Endothelial cell of umbilical vein (primary cell): ENCODE measurements around the gene ARHGEF25. TPM values are rescaled to one million over a fixed set of nuclear protein-coding genes. Genes with fewer than 3 reads are reported as not detected.
"Not testable (repeated sequence)": the region's sequence is repeated elsewhere in the genome, so short reads cannot be mapped to it uniquely, and the experiment has no call there.

Source experiments
- BruUV-seq: library from RNA; stranded (reverse); fragments of 400-500 nt; replicated peaks from 2 replicates; lab custom pipeline; 2021; lab: Mats Ljungman, UMichigan
- CTCF ChIA-PET: fragments of 300-600, 350-600 bp; sonication (Branson Sonifier 250); formaldehyde crosslinking; loops from one replicate; lab custom pipeline; 2021; ENCODE audit warnings: antibody characterized with exemption, inconsistent platforms; lab: Charles Lee
- POLR2A ChIA-PET: fragments of 300-600, 350-600 bp; sonication (Branson Sonifier 250); formaldehyde crosslinking; loops from one replicate; lab custom pipeline; 2021; ENCODE audit warnings: antibody characterized with exemption, inconsistent platforms; lab: Charles Lee
- DNase-seq: peaks from one replicate; pipeline ENCODE4 v3.0.0-alpha.2; 2011; ENCODE audit warnings: low read depth, low spot score
- FAIRE-seq: peaks from 2 replicates; lab custom pipeline; 2011; peaks lifted over from hg19 to GRCh38; lab: Jason Lieb, UNC
- H2AFZ ChIP-seq: 2 replicates; pipeline ENCODE4 v1.6.0; 2012; ENCODE audit warnings: low read depth, low read length, control low read depth, inconsistent platforms
- H3K27ac ChIP-seq: 2 replicates; pipeline ENCODE4 v1.5.1; 2011; ENCODE audit warnings: low read depth, mild to moderate bottlenecking, control low read depth, low read length, moderate library complexity; ENCODE audit not compliant: insufficient read depth
- H3K27me3 ChIP-seq, 2 experiments: 2 replicates each; pipeline versions ENCODE4 v1.6.0 to v1.6.1; 2011; ENCODE audit warnings: low read length in 2 of 2, mixed read lengths in 1 of 2; ENCODE audit not compliant: control insufficient read depth in 2 of 2, insufficient read depth in 2 of 2
- H3K36me3 ChIP-seq, 2 experiments: 2 replicates in 1 of 2; 3 replicates in 1 of 2; pipeline ENCODE4 v1.5.1; 2011; ENCODE audit warnings: low read length in 2 of 2, mild to moderate bottlenecking in 1 of 2, moderate library complexity in 1 of 2; ENCODE audit not compliant: control insufficient read depth in 2 of 2, insufficient read depth in 2 of 2; ENCODE audit errors: extremely low read depth in 1 of 2
- H3K4me1 ChIP-seq: 3 replicates; pipeline ENCODE4 v1.5.1; 2011; ENCODE audit warnings: mild to moderate bottlenecking, low read length; ENCODE audit not compliant: control insufficient read depth, insufficient read depth; ENCODE audit errors: extremely low read depth
- H3K4me2 ChIP-seq: 2 replicates; pipeline ENCODE4 v1.6.1; 2011; ENCODE audit warnings: low read length, control low read depth, mixed read lengths; ENCODE audit not compliant: insufficient read depth
- H3K4me3 ChIP-seq, 3 experiments: fragments of 200-600 bp in 1 of 3; sonication (generic), shearing (Covaris generic) in 1 of 3; replicated peaks in 1 of 3; 2 replicates each; pipeline ENCODE4 v1.5.1; 2011 to 2016; ENCODE audit warnings: control low read depth in 3 of 3, low read length in 3 of 3, mild to moderate bottlenecking in 2 of 3, inconsistent platforms in 1 of 3, low read depth in 1 of 3, moderate library complexity in 1 of 3; ENCODE audit not compliant: insufficient read depth in 1 of 3
- H3K79me2 ChIP-seq: 2 replicates; pipeline ENCODE4 v1.6.0; 2012; ENCODE audit warnings: low read length, inconsistent platforms; ENCODE audit not compliant: control insufficient read depth, insufficient read depth
- H3K9ac ChIP-seq: replicated peaks from 2 replicates; pipeline ENCODE3; 2011; ENCODE audit warnings: low read length, control low read depth; ENCODE audit not compliant: insufficient read depth; ENCODE audit errors: extremely low read depth
- H3K9me1 ChIP-seq: replicated peaks from 3 replicates; pipeline ENCODE4 v1.6.0; 2011; ENCODE audit warnings: mild to moderate bottlenecking, low read length; ENCODE audit not compliant: control insufficient read depth, insufficient read depth; ENCODE audit errors: extremely low read depth
- H3K9me3 ChIP-seq: replicated peaks from 2 replicates; pipeline ENCODE4 v1.5.1; 2012; ENCODE audit warnings: low read length, inconsistent platforms; ENCODE audit not compliant: control insufficient read depth, insufficient read depth
- H4K20me1 ChIP-seq: replicated peaks from 2 replicates; pipeline ENCODE3; 2011; ENCODE audit warnings: mild to moderate bottlenecking, low read length; ENCODE audit not compliant: control insufficient read depth, insufficient read depth; ENCODE audit errors: extremely low read depth
- CTCF ChIP-seq, 2 donors: IDR thresholded peaks; 1 replicate in 1 of 2; 2 replicates in 1 of 2; pipeline ENCODE4 v1.5.1; 2011; ENCODE audit warnings: low read length in 2 of 2, mild to moderate bottlenecking in 2 of 2, moderate library complexity in 2 of 2, control low read depth in 1 of 2, inconsistent platforms in 1 of 2, low read depth in 1 of 2; ENCODE audit not compliant: insufficient read depth in 1 of 2; ENCODE audit errors: extremely low read depth in 1 of 2
- GATA2 ChIP-seq: IDR thresholded peaks from 2 replicates; pipeline ENCODE4 v1.7.0; 2011; ENCODE audit warnings: low read depth, mild to moderate bottlenecking, moderate library complexity, mixed read lengths, low read length; ENCODE audit not compliant: insufficient read length, insufficient read depth
- MYC ChIP-seq: IDR thresholded peaks from one replicate; pipeline ENCODE4 v1.6.1; 2011; ENCODE audit warnings: mild to moderate bottlenecking, low read depth, low read length
- dilution Hi-C: fragments of 300-500 bp; cut with MboI; formaldehyde crosslinking; loops from one replicate; pipeline ENCODE4 v1.15.0; 2019; ENCODE audit warnings: low sequenced_read_pairs; ENCODE audit not compliant: extremely low pct_ligation_motif_present
- intact Hi-C: fragments of 100-400 bp; cut with micrococcal nuclease; formaldehyde crosslinking; loops from one replicate; pipeline ENCODE4 v1.10.0; 2022
- polyA plus RNA-seq, 4 experiments: library from polyadenylated mRNA; depleted of rRNA in 3 of 4; stranded (reverse) in 3 of 4; unstranded in 1 of 4; fragments of >200 nt; gene quantifications; 2 replicates each; pipeline versions ENCODE4 v1.2.1 to v1.2.3, GENCODE V29; 2011 to 2012; ENCODE audit warnings: missing spikeins in 1 of 4
- total RNA-seq: library from RNA; stranded (reverse); gene quantifications from 2 replicates; pipeline ENCODE4 v1.2.3, GENCODE V29; 2021
- TF ChIP-seq, protein P1 (sequence below): IDR thresholded peaks from 2 replicates; pipeline ENCODE4 v1.6.1; 2011; ENCODE audit not compliant: insufficient read depth, insufficient read length

Gene ARHGEF25
- total and polyA plus RNA-seq, 2 donors (not counting 3 experiments of a cell fraction or from before 2014, with no cell fraction given), result 4.7 to 7.4 TPM

DNA sequence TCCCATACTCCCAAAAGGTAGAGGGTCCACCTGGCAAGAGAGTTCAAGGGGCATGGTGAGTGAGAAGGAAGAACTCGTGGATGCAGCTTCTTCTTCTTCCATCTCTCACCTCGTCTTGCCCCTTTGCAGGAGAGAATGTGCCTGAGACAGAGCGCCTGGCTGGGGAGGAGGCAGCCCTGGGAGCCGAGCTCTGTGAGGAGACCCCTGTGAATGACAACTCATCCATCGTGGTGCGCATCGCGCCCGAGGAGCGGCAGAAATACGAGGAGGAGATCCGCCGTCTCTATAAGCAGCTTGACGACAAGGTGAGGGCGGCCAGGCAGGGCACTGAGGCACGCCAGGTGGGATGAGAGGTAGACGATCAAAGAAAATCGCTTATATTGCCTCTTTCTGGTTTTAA lies 41.4 kb upstream of the ARHGEF25 start:
- H3K9me3 ChIP-seq, result no peaks in the 10 kb centered on the region
- no peak overlapping the region for H3K27ac ChIP-seq
- intact Hi-C loops, result no loop called here
- FAIRE-seq (no peak), DNase-seq (no peak)
- H3K4me3 ChIP-seq, result no peak overlapping the region
- POLR2A ChIA-PET, result no interaction called here
- no peak overlapping the region for H2AFZ ChIP-seq
- no peak overlapping the region for H3K9ac ChIP-seq
- TF ChIP-seq, protein P1, sequence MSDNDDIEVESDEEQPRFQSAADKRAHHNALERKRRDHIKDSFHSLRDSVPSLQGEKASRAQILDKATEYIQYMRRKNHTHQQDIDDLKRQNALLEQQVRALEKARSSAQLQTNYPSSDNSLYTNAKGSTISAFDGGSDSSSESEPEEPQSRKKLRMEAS, result no peak
- TF ChIP-seq CTCF (IDR thresholded peaks at IDR 0.05; ENCODE audit: extremely low read depth in 1 of 2, insufficient read depth in 1 of 2, low read depth in 1 of 2, low read length in 2 of 2), result no peak
- TF ChIP-seq MYC, result no peak
- TF ChIP-seq GATA2, result no peak
- H3K4me2 ChIP-seq, result no peak overlapping the region
- no peaks in the 10 kb centered on the region for H3K27me3 ChIP-seq
- no TSS peak for BruUV-seq
- H3K4me1 ChIP-seq, result no peaks in the 10 kb centered on the region
- CTCF ChIA-PET, result no interaction called here
- no peaks in the 10 kb centered on the region for H3K9me1 ChIP-seq
- no peaks in the 10 kb centered on the region for H3K36me3 ChIP-seq
- H4K20me1 ChIP-seq, result no peaks in the 10 kb centered on the region
- H3K79me2 ChIP-seq, result no peaks in the 10 kb centered on the region
- dilution Hi-C loops, result no loop called here

- H3K4me2 ChIP-seq, dilution Hi-C loops, H3K9me1 ChIP-seq, H3K79me2 ChIP-seq, FAIRE-seq, H3K27me3 ChIP-seq, H3K9me3 ChIP-seq, H2AFZ ChIP-seq, H3K36me3 ChIP-seq, H3K4me1 ChIP-seq, BruUV-seq, H3K9ac ChIP-seq, H3K27ac ChIP-seq, intact Hi-C loops, H4K20me1 ChIP-seq, DNase-seq, H3K4me3 ChIP-seq: not testable (repeated sequence)
- ChIA-PET CTCF (interaction anchor here (1.3 to 3.7 kb wide), 3 partner anchors 8 to 15 kb away, joined by 4 to 33 read pairs (median 5); no protein-coding TSS in a partner anchor), POLR2A (interaction anchor here (0.6 kb wide), 1 partner anchor 13 kb away, joined by 5 read pairs; no protein-coding TSS in a partner anchor)
These were observed 40.8 kb upstream of the ARHGEF25 start for GRCh38 chr12:57570438-57570837.
